HCEC 1CT (cell line): ENCODE results near the gene LSM7.

Experiments used
- DNase-seq: peaks from one replicate; pipeline ENCODE4 v3.0.0-alpha.2; 2017

Gene LSM7

GRCh38 chr19:2328401-2329148 is at the start of gene LSM7, which contains the start of gene SPPL2B:
LSM7 (minus strand) TSS chr19:2328586; CDS start chr19:2328566, 20 bp downstream.
SPPL2B (plus strand) TSS chr19:2328684; CDS start chr19:2328710, 26 bp downstream.
- DNase-seq, result peak; percentile 80

- DNase-seq, result no peak
Measured at GRCh38 chr19:2376784-2377519, 48.6 kb upstream of the LSM7 start.

- no peak for DNase-seq
Measured at GRCh38 chr19:2375353-2376121, 47.2 kb upstream of the LSM7 start.

GRCh38 chr19:2374808-2375207 is 46.4 kb upstream of the LSM7 start:
- no peak for DNase-seq

- no peak for DNase-seq
Measured at GRCh38 chr19:2372076-2372612, 43.8 kb upstream of the LSM7 start.

GRCh38 chr19:2371656-2372055 is 43.3 kb upstream of the LSM7 start:
- peak; percentile 46 for DNase-seq

- DNase-seq, result no peak
Measured at GRCh38 chr19:2365201-2365970, 37.0 kb upstream of the LSM7 start.

GRCh38 chr19:2363419-2363818 is 35.0 kb upstream of the LSM7 start:
- no peak for DNase-seq

- no peak for DNase-seq
Measured at GRCh38 chr19:2362970-2363300, 34.5 kb upstream of the LSM7 start.

GRCh38 chr19:2362046-2362969 is 33.9 kb upstream of the LSM7 start:
- no peak for DNase-seq

GRCh38 chr19:2361246-2362045 is 33.1 kb upstream of the LSM7 start:
- DNase-seq, result no peak

GRCh38 chr19:2360833-2361232 is 32.4 kb upstream of the LSM7 start:
- DNase-seq, result no peak

GRCh38 chr19:2359992-2360685 is 31.8 kb upstream of the LSM7 start, which contains the start of gene TMPRSS9:
TMPRSS9 (plus strand) TSS chr19:2360265; CDS start chr19:2389786, 29,521 bp downstream.
- DNase-seq, result no peak

- no peak for DNase-seq
Measured at GRCh38 chr19:2358548-2359173, 30.3 kb upstream of the LSM7 start.

- no peak for DNase-seq
Measured at GRCh38 chr19:2357279-2358206, 29.2 kb upstream of the LSM7 start.

- no peak for DNase-seq
Measured at GRCh38 chr19:2356036-2356646, 27.8 kb upstream of the LSM7 start.
